ENCODE measurements around the gene CYP21A2. TPM values are rescaled to one million over a fixed set of nuclear protein-coding genes. Genes with fewer than 3 reads are reported as not detected.
A peak's percentile ranks its signal among the peaks of the same experiment; 100 is the strongest.
"Not testable (repeated sequence)": the region's sequence is repeated elsewhere in the genome, so short reads cannot be mapped to it uniquely, and the experiment has no call there.

The CYP21A2 gene
- total RNA-seq (2013; cell fraction: nucleolus; rRNA removed), result not detected in 2 replicates
- 0.23 TPM in 1 of 2 replicates, not detected in the other for total RNA-seq (2014; rRNA removed)
- total RNA-seq (2014; rRNA removed; fragmentation: Illumina TruSeq; extraction: Trizol), result not detected in 2 replicates
- total RNA-seq (2021), result 0.61 and 0.92 TPM in 2 replicates
- polyA plus RNA-seq (2011; ENCODE audit: low read depth), result not detected
- 0.04 TPM in 1 of 2 replicates, not detected in the other for polyA plus RNA-seq (2011; rRNA removed)
- polyA plus RNA-seq (2011; cell fraction: cytosol; rRNA removed), result not detected in 2 replicates
- 0.12 and 0.16 TPM in 2 replicates for polyA plus RNA-seq (2011; cell fraction: nucleus; rRNA removed)
- polyA plus RNA-seq (2012), result 0.17 and 0.51 TPM in 2 replicates
- polyA plus RNA-seq (2014; fragmentation: Illumina TruSeq; extraction: Trizol), result not detected in 2 replicates
- polyA plus RNA-seq (2014; fragmentation: Nextera tagmentation; extraction: Ambion mirVana), result not detected
- polyA plus RNA-seq (2014; rRNA removed), result not detected in 2 replicates
- not detected for polyA plus RNA-seq (2016; fragmentation: Nextera tagmentation; extraction: Ambion mirVana)
- polyA minus RNA-seq (2011; rRNA and poly(A)+ RNA removed), result not detected in 2 replicates
- not detected in 2 replicates for polyA minus RNA-seq (2011; cell fraction: cytosol; rRNA and poly(A)+ RNA removed)
- not detected in 2 replicates for polyA minus RNA-seq (2011; cell fraction: nucleus; rRNA and poly(A)+ RNA removed)
- Bru-seq, nascent RNA, result percentile 5 among the genes with signal in this experiment
- percentile 24 among the genes with signal in this experiment for BruChase-seq, experiment 1, labeled RNA remaining after a 6-hour chase
- BruChase-seq, experiment 2, labeled RNA remaining after a 2-hour chase, result percentile 31 among the genes with signal in this experiment
- long read RNA-seq, experiment 1, result 0 reads
- long read RNA-seq, experiment 2, result 0 reads

DNA sequence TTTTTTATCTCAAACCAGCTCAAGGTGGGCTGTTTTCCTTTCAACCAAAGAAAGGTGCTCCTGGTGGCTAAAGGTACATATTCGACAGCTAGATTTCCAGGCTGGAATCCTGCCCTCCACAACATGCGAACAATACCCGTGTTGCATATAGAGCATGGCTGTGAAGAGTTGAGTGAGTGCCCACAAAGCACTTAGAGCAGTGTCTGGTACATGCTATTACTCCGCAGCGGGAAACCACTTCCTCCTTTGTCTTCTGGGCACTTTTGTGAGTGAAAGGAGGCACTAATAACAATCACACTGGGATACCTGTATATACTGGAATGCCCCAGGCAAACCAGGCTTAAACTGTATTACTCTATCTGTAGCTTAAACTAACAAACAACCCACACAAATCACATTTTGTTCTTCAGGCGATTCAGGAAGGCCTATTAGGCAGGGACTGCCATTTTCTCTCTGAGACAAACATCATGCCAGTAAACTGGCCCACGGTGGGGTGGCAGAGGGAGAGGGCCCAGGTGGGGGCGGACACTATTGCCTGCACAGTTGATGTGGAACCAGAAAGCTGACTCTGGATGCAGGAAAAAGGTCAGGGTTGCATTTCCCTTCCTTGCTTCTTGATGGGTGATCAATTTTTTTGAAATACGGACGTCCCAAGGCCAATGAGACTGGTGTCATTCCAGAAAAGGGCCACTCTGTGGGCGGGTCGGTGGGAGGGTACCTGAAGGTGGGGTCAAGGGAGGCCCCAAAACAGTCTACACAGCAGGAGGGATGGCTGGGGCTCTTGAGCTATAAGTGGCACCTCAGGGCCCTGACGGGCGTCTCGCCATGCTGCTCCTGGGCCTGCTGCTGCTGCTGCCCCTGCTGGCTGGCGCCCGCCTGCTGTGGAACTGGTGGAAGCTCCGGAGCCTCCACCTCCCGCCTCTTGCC, at the start of gene CYP21A2:
TSS of gene CYP21A2 (plus strand) at position 818 of the 927 bp plus-strand sequence. CDS start at position 826, 8 bp downstream.
- H4K20me1 ChIP-seq (ENCODE audit: control insufficient read depth, insufficient read depth); H2AFZ ChIP-seq (ENCODE audit: control insufficient read depth, low read depth, low read length); H3K27me3 ChIP-seq (replicated peaks in 1 of 2; ENCODE audit: control insufficient read depth in 2 of 2, insufficient read depth in 2 of 2, low read length in 1 of 2); H3K27ac ChIP-seq (ENCODE audit: control insufficient read depth, insufficient read depth); H3K9ac ChIP-seq (ENCODE audit: control insufficient read depth, insufficient read depth, low read length); DNase-seq (ENCODE audit: low read depth, low spot score); intact Hi-C loops (cut with micrococcal nuclease; ENCODE audit: unreplicated experiment); H3K79me2 ChIP-seq (ENCODE audit: control insufficient read depth, insufficient read depth, low read length); H3K4me1 ChIP-seq (ENCODE audit: control insufficient read depth, insufficient read depth, low read length); RAD21 ChIA-PET (ENCODE audit: unreplicated experiment); H3K4me2 ChIP-seq (ENCODE audit: control insufficient read depth, insufficient read depth); H3K9me3 ChIP-seq (replicated peaks; ENCODE audit: control insufficient read depth, insufficient read depth, low read length); H3K4me3 ChIP-seq; POLR2A ChIA-PET; BruUV-seq (replicated peaks); H3K36me3 ChIP-seq (ENCODE audit: control insufficient read depth in 2 of 2, insufficient read depth in 2 of 2, low read length in 1 of 2); SMC1A ChIA-PET (ENCODE audit: uncharacterized antibody, unreplicated experiment); FAIRE-seq: not testable (repeated sequence)
- ATAC-seq, result peak; percentile 72
- CTCF ChIA-PET, result interaction anchor here (0.7 kb wide), 1 partner anchor 1116 kb away, joined by 3 read pairs; no protein-coding TSS in a partner anchor
- 47% methylated on average over 9 of the region's 19 CpGs for WGBS (ENCODE audit: insufficient coverage, insufficient replicate concordance, low lambda C conversion rate, missing lambda C conversion rate)
- in situ Hi-C loops (cut with MboI), result loop anchor here (10.0 kb wide), 1 partner anchor 63 kb away; the partner anchor contains the start of gene DXO

DNA sequence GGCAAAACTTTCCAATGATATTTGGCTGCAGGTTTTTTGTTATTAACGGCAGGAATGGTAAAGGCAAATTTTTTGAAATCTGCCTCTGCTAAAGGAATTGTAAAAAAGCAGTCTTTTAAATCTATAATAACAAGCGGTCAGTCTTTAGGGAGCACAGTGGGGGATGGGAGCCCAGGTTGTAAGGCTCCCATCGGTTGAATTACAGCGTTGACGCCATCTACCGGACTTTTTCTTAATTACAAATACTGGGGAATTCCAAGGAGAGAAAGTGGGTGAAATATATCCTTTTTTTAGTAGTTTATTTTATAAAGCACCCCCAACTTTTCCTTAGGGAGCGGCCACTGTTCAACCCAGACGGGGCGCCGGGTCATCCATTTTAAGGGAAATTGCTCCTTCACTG, 48.9 kb upstream of the CYP21A2 start:
- intact Hi-C loops (cut with micrococcal nuclease; ENCODE audit: unreplicated experiment); H3K4me1 ChIP-seq (ENCODE audit: control insufficient read depth, insufficient read depth, low read length); SMC1A ChIA-PET (ENCODE audit: uncharacterized antibody, unreplicated experiment); H3K36me3 ChIP-seq (ENCODE audit: control insufficient read depth in 2 of 2, insufficient read depth in 2 of 2, low read length in 1 of 2); DNase-seq (ENCODE audit: low read depth, low spot score); H3K27ac ChIP-seq (ENCODE audit: control insufficient read depth, insufficient read depth); H3K79me2 ChIP-seq (ENCODE audit: control insufficient read depth, insufficient read depth, low read length); RAD21 ChIA-PET (ENCODE audit: unreplicated experiment); H3K9me3 ChIP-seq (replicated peaks; ENCODE audit: control insufficient read depth, insufficient read depth, low read length); H3K9ac ChIP-seq (ENCODE audit: control insufficient read depth, insufficient read depth, low read length); H3K4me3 ChIP-seq; H4K20me1 ChIP-seq (ENCODE audit: control insufficient read depth, insufficient read depth); in situ Hi-C loops (cut with MboI); H3K27me3 ChIP-seq (replicated peaks in 1 of 2; ENCODE audit: control insufficient read depth in 2 of 2, insufficient read depth in 2 of 2, low read length in 1 of 2); CTCF ChIA-PET; ATAC-seq; H2AFZ ChIP-seq (ENCODE audit: control insufficient read depth, low read depth, low read length); POLR2A ChIA-PET; H3K4me2 ChIP-seq (ENCODE audit: control insufficient read depth, insufficient read depth); FAIRE-seq; BruUV-seq (replicated peaks): not testable (repeated sequence)
- WGBS (ENCODE audit: insufficient coverage, insufficient replicate concordance, low lambda C conversion rate, missing lambda C conversion rate), result no CpG with 5 or more reads among the region's 10 CpGs

DNA sequence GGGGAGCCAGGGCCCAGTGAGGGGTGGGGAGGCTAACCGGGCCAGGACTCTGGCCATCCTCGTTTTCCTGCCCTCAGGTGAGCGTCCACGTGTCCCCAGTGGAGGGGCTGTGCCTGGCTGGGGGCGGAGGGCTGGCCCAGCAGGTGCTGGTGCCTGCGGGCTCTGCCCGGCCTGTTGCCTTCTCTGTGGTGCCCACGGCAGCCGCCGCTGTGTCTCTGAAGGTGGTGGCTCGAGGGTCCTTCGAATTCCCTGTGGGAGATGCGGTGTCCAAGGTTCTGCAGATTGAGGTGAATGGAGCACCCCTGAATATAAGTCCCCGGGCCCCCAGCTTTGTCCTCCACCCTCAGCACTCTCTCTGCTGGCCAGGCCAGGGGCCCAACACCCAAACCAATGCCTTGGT, 43.8 kb upstream of the CYP21A2 start:
- WGBS (ENCODE audit: insufficient coverage, insufficient replicate concordance, low lambda C conversion rate, missing lambda C conversion rate), result 50% methylated on average over 2 of the region's 14 CpGs
- H3K36me3 ChIP-seq (ENCODE audit: control insufficient read depth in 2 of 2, insufficient read depth in 2 of 2, low read length in 1 of 2); RAD21 ChIA-PET (ENCODE audit: unreplicated experiment); ATAC-seq; H3K4me3 ChIP-seq; H2AFZ ChIP-seq (ENCODE audit: control insufficient read depth, low read depth, low read length); intact Hi-C loops (cut with micrococcal nuclease; ENCODE audit: unreplicated experiment); H3K79me2 ChIP-seq (ENCODE audit: control insufficient read depth, insufficient read depth, low read length); CTCF ChIA-PET; H3K9ac ChIP-seq (ENCODE audit: control insufficient read depth, insufficient read depth, low read length); BruUV-seq (replicated peaks); H3K4me1 ChIP-seq (ENCODE audit: control insufficient read depth, insufficient read depth, low read length); H3K4me2 ChIP-seq (ENCODE audit: control insufficient read depth, insufficient read depth); in situ Hi-C loops (cut with MboI); DNase-seq (ENCODE audit: low read depth, low spot score); SMC1A ChIA-PET (ENCODE audit: uncharacterized antibody, unreplicated experiment); H3K27me3 ChIP-seq (replicated peaks in 1 of 2; ENCODE audit: control insufficient read depth in 2 of 2, insufficient read depth in 2 of 2, low read length in 1 of 2); H3K27ac ChIP-seq (ENCODE audit: control insufficient read depth, insufficient read depth); H3K9me3 ChIP-seq (replicated peaks; ENCODE audit: control insufficient read depth, insufficient read depth, low read length); FAIRE-seq; POLR2A ChIA-PET; H4K20me1 ChIP-seq (ENCODE audit: control insufficient read depth, insufficient read depth): not testable (repeated sequence)
